HG02884 (cell line): ENCODE results near the gene MRPS16.
"Not testable (repeated sequence)": the region's sequence is repeated elsewhere in the genome, so short reads cannot be mapped to it uniquely, and the experiment has no call there.

ENCODE experiments used
- ATAC-seq: cut with Tn5 transposase; IDR thresholded peaks from one replicate; pipeline ENCODE4 v1.9.1; 2021; ENCODE audit warnings: mild to moderate bottlenecking, moderate library complexity; ENCODE audit not compliant: unreplicated experiment

MRPS16 gene

GRCh38 chr10:73252445-73253224 is at the start of gene MRPS16:
Gene MRPS16 (minus strand): TSS chr10:73252644. CDS start chr10:73252482, 162 bp downstream.
- ATAC-seq: peak; percentile 72

GRCh38 chr10:73296946-73297345 is 44.5 kb upstream of the MRPS16 start:
- ATAC-seq: no peak

DNA sequence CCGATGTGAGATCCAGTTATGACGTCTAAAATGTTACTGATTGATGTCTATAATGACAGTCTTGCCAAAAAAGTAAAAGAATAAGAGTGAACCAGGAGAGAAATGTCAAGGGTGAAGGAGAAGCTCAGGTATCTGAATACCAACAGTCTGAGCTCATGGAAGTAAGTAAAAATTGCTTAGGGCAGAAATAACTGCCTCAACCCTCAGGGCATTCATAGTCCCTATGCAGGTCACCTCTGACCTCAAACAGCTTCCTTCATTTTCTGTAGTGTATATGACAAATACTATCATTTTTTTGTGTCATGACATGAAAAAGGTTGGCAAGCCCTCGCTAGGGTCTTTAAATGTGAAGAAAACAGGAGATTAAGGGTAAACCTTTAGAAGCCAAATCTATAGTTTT is 41.0 kb upstream of the MRPS16 start:
- ATAC-seq: no peak

GRCh38 chr10:73289958-73290357 is 37.5 kb upstream of the MRPS16 start:
- ATAC-seq: no peak

DNA sequence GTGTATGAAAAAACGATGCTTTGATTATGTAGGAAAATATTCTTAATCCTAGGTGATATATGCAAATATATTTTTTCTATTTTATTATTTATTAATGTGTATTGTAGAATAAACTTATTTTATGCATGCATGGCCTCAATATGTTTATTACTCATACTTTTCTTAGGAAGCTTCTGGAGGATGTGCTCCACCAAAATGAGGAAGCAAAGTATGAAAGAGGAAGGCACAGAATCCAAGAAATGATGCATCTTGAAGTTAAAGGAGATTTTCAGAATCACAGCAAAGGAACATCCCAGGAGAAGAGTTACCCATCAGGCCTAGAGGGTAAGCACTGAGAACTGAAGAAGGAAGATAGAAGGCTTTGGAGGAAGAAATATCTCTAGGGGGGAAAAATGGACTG is 35.0 kb upstream of the MRPS16 start:
- ATAC-seq: no peak

- no peak for ATAC-seq
Measured at GRCh38 chr10:73281097-73281496, 28.7 kb upstream of the MRPS16 start.

DNA sequence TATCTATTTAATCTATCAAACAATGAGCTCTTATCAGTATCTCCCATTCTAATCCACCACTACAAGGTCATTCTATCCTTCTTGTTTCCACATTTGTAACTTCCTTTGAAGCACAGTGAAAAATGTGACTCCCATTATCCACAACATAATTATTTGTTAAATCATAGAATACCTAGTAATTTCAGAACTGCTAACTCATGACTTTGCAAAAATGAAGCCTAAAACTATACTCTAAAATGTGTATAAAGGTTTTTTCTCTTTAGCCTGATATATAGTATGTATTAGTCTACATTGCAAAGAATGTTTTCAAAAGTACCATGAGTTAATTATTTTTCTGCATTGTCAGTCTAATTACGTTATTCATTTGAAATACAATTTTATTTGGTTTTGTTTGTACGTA is 12.0 kb upstream of the MRPS16 start:
- ATAC-seq: no peak

- ATAC-seq: no peak
Measured at GRCh38 chr10:73263693-73264347, 11.4 kb upstream of the MRPS16 start.

- no peak for ATAC-seq
Measured at GRCh38 chr10:73262880-73263555, 10.6 kb upstream of the MRPS16 start.

DNA sequence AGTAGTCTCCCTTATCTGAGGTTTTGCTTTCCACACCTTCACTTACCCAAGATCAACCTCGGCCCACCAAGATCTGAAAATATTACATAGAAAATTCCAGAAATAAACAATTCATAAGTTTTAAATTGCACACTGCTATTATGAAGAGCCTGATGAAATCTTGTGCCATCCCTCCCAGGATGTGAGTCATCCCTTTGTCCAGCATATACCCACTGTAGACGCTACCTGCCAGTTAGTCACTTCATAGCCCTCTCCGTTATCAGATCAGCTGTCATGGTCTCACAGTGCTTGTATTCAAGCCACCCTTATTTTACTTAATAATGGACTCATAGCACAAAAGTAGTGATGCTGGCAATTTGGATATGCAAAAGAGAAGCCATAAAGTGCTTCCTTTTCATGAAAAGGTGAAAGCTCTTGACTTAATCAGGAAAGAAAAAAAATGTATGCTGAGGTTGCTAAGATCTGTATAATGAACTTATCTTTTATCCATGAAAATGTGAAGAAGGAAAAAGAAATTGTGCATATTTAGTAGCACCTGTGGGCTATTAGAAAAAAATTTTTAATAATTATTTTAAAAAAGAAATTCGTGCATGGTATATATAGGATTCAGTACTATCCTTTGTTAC is 9.8 kb upstream of the MRPS16 start:
- ATAC-seq: no peak

GRCh38 chr10:73261362-73261995 is 9.0 kb upstream of the MRPS16 start:
- ATAC-seq: no peak

DNA sequence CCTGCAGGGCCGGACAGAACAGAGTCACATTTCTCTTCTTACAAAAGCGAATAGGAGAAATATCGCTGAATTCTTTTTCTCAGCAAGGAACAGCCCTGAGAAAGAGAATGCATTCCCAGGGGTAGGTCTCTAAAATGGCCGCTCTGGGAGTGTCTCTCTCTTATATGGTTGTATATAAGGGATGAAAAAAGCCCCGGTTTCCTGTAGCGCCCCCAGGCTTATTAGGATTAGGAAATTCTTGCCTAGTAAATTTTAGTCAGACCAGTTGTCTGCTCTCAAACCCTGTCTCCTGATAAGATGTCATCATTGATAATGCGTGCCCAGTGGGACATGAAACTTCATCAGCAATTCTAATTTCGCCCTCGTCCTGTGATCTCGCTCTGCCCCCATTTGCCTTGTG is 6.2 kb upstream of the MRPS16 start:
- not testable (repeated sequence) for ATAC-seq

- no peak for ATAC-seq
Measured at GRCh38 chr10:73253225-73253555, 746 bp upstream of the MRPS16 start.

DNA sequence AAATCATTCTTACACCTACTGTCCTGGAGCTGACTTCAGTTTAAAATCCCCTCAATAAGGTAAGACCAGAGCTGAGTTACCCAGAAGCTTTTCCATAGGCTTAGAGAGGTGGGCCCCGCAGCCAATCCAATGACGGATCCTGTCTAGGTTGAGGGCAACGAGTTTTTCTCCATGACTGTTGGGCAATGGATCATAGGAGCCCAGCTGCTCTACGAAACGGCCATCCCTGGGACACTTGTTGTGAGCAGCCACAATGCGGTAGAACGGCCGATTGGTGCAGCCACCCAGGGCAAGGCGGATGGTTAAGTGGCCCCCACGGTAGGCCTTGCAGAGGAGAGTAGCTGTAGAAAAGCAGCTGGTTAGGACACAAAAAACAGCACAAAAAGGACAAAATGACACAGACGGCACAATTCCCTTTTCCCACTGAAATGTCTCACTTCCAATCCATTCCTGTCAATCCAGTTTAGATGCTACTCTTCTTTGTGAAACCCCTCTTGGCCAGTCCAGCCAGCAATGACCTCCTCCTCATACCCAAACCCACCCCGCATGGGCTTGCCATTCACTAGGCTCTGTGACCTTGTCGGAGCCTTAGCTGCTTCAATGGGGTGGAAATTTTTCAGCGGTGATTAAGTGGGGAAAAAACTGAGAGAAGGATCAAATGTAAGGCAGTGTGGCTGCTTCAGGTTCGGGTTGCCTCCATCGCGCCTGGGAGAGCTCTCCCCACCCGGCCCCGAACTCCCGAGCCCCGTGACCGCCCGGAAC is 580 bp downstream of the MRPS16 start:
- ATAC-seq: peak; percentile 42

- no peak for ATAC-seq
Measured at GRCh38 chr10:73248259-73248724, 4.2 kb downstream of the MRPS16 start.

DNA sequence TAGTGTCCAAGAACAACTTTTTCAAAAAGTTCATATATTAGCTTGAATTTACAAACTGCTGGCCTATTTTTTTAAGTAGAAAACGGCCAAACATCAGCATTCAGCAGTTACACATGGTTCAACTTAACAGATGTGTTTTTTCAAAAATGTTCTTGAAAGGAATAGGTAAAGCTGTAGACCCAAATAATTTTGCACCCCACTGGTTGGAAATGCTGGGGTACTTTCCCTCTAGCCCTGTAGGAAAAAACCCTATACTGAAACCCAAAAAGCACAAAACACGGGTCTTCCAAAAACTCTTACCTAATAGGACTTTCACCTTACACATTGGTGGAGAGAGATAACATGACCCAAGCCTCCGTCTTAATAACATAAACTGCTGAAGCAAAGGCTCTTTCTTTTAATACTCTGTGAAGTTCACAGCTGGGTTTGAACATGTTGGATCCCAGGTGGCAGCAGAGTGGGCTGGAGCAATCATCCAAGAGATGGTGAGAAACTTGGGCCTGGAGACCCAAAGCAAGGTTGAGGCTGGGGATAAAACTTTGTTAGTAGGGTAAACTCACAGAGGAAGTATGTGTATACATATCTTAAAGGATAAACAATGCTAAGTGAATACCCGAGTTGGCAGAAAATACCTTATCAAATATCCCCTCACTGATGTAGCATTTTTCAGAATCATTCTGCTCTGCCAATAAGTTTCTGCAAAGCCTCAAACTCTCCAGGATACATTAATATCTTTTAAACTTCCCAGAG is 4.8 kb downstream of the MRPS16 start:
- ATAC-seq: no peak

GRCh38 chr10:73246646-73247508 is 5.6 kb downstream of the MRPS16 start, which contains the start of gene DNAJC9:
Gene DNAJC9 (minus strand): TSS chr10:73247255. CDS start chr10:73247189, 66 bp downstream.
- ATAC-seq: peak; percentile 83

DNA sequence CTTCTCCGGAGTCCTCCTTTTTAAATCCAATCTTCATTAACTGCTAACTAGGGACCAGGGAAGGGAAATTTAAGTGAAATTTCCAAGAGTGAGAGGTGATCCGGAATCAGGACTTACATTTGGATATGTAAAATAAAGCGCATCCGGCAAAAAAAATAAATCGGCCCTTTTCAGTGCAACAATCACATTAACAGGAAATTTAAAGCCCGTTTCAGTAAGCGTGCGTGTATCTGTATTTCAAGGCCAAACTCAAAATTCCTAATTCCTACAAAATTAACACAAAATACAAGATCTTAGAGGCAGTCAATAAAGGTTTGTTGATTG is 6.2 kb downstream of the MRPS16 start:
- no peak for ATAC-seq
